Stimulated activated CD8-positive, alpha-beta memory T cell treated with anti-CD3 and anti-CD28 coated beads, Interleukin-15, amount 100 ng/mL, for 24 hours (primary cell): ENCODE measurements around the gene ADD3.

Experiments
- DNase-seq: peaks from one replicate; pipeline ENCODE4 v3.0.0-alpha.2; 2020; ENCODE audit warnings: low read depth

The ADD3 gene

GRCh38 chr10:110153396-110153795 lies 145.6 kb downstream of the ADD3 start:
- DNase-seq, result no peak

- no peak for DNase-seq
These were observed 148.3 kb downstream of the ADD3 start for GRCh38 chr10:110156046-110156445.

GRCh38 chr10:110158051-110159005 lies 150.5 kb downstream of the ADD3 start:
- no peak for DNase-seq

GRCh38 chr10:110160081-110160480 lies 152.3 kb downstream of the ADD3 start:
- no peak for DNase-seq

- no peak for DNase-seq
These were observed 152.7 kb downstream of the ADD3 start for GRCh38 chr10:110160522-110160921.

GRCh38 chr10:110162741-110163145 lies 155.0 kb downstream of the ADD3 start:
- no peak for DNase-seq

GRCh38 chr10:110163192-110163773 lies 155.5 kb downstream of the ADD3 start:
- DNase-seq, result no peak

- DNase-seq, result no peak
These were observed 156.1 kb downstream of the ADD3 start for GRCh38 chr10:110163841-110164240.

GRCh38 chr10:110165239-110165638 lies 157.5 kb downstream of the ADD3 start:
- DNase-seq, result no peak

GRCh38 chr10:110167149-110167548 lies 159.4 kb downstream of the ADD3 start:
- DNase-seq, result no peak

- DNase-seq, result no peak
These were observed 161.1 kb downstream of the ADD3 start for GRCh38 chr10:110168601-110169481.

GRCh38 chr10:110169586-110169985 lies 161.8 kb downstream of the ADD3 start:
- no peak for DNase-seq

- DNase-seq, result no peak
These were observed 162.6 kb downstream of the ADD3 start for GRCh38 chr10:110170142-110170971.

- no peak for DNase-seq
These were observed 163.2 kb downstream of the ADD3 start for GRCh38 chr10:110171032-110171431.

GRCh38 chr10:110172155-110172554 lies 164.4 kb downstream of the ADD3 start:
- no peak for DNase-seq

- no peak for DNase-seq
These were observed 166.4 kb downstream of the ADD3 start for GRCh38 chr10:110174201-110174600.

GRCh38 chr10:110174816-110175215 lies 167.0 kb downstream of the ADD3 start:
- DNase-seq, result no peak

GRCh38 chr10:110175406-110175805 lies 167.6 kb downstream of the ADD3 start:
- DNase-seq, result no peak

- DNase-seq, result no peak
These were observed 168.6 kb downstream of the ADD3 start for GRCh38 chr10:110176141-110177030.

GRCh38 chr10:110179220-110179619 lies 171.4 kb downstream of the ADD3 start:
- DNase-seq, result no peak
